ENCODE data around the gene COG6.

The COG6 gene

GRCh38 chr13:39773833-39774232 lies 118.4 kb downstream of the COG6 start:
- no peak for DNase-seq

- DNase-seq: no peak
Measured at GRCh38 chr13:39776439-39776838, 121.0 kb downstream of the COG6 start.

- DNase-seq: no peak
Measured at GRCh38 chr13:39777021-39777420, 121.6 kb downstream of the COG6 start.

- peak; percentile 26 for DNase-seq
Measured at GRCh38 chr13:39777527-39778061, 122.1 kb downstream of the COG6 start.

- no peak for DNase-seq
Measured at GRCh38 chr13:39779337-39780265, 124.1 kb downstream of the COG6 start.

- no peak for DNase-seq
Measured at GRCh38 chr13:39780711-39781110, 125.2 kb downstream of the COG6 start.

- DNase-seq: no peak
Measured at GRCh38 chr13:39781381-39781780, 125.9 kb downstream of the COG6 start.

- no peak for DNase-seq
Measured at GRCh38 chr13:39783051-39783450, 127.6 kb downstream of the COG6 start.

- DNase-seq: no peak
Measured at GRCh38 chr13:39784347-39784746, 128.9 kb downstream of the COG6 start.

GRCh38 chr13:39786091-39786490 lies 130.6 kb downstream of the COG6 start:
- no peak for DNase-seq

GRCh38 chr13:39787086-39787487 lies 131.6 kb downstream of the COG6 start:
- DNase-seq: no peak

GRCh38 chr13:39788102-39788501 lies 132.6 kb downstream of the COG6 start:
- DNase-seq: no peak

- DNase-seq: no peak
Measured at GRCh38 chr13:39789451-39789850, 134.0 kb downstream of the COG6 start.
